K562 (cell line): ENCODE data around the gene ADM5. TPM values are rescaled to one million over a fixed set of nuclear protein-coding genes. Genes with fewer than 3 reads are reported as not detected.
A peak's percentile ranks its signal among the peaks of the same experiment; 100 is the strongest.

ENCODE experiments used
- ATAC-seq: fragments of 200-7000 bp; cut with Tn5 transposase; 3 replicates; pipeline ENCODE4 v1.9.1; 2020; ENCODE audit warnings: moderate library complexity
- BruUV-seq: library from RNA; stranded (reverse); fragments of 400-500 nt; replicated peaks from 2 replicates; lab custom pipeline; 2021; lab: Mats Ljungman, UMichigan
- CTCF ChIA-PET: fragments of 300-600 bp; formaldehyde crosslinking; extraction: SDS; loops from one replicate; lab custom pipeline; 2021; ENCODE audit warnings: low intra/inter-chr PET ratio; lab: Yijun Ruan, JAX
- POLR2A ChIA-PET: fragments of 300-600, 350-650 bp; sonication (Branson Sonifier 250); formaldehyde crosslinking; extraction: SDS; loops from one replicate; lab custom pipeline; 2021; ENCODE audit warnings: antibody characterized with exemption, inconsistent platforms; lab: Yijun Ruan, JAX
- DNase-seq, 4 experiments: peaks; one replicate each; pipeline versions ENCODE4 v3.0.0 to v3.0.0-alpha.2; 2011 to 2018; ENCODE audit warnings: low spot score in 3 of 4, mixed read lengths in 3 of 4; ENCODE audit errors: extremely low read depth in 1 of 4
- FAIRE-seq: peaks from 2 replicates; lab custom pipeline; 2011; peaks lifted over from hg19 to GRCh38; lab: Jason Lieb, UNC
- H2AFZ ChIP-seq: 2 replicates; pipeline ENCODE4 v1.6.0; 2011; ENCODE audit warnings: low read depth, low read length, control low read depth, inconsistent platforms
- H3K27ac ChIP-seq: fragments of 200-600 bp; 3 replicates; pipeline ENCODE4 v1.8.0; 2011; ENCODE audit warnings: low read depth, mild to moderate bottlenecking, control low read depth, inconsistent platforms, low read length, moderate library complexity, mixed read lengths; ENCODE audit errors: extremely low read depth
- H3K27me3 ChIP-seq, 2 experiments: fragments of 300-600 bp in 1 of 2; 2 replicates in 1 of 2; 3 replicates in 1 of 2; pipeline versions ENCODE4 v1.6.0 to v1.8.0; 2011; ENCODE audit warnings: inconsistent platforms in 2 of 2, low read length in 2 of 2, mild to moderate bottlenecking in 1 of 2, mixed read lengths in 1 of 2, moderate library complexity in 1 of 2; ENCODE audit not compliant: control insufficient read depth in 2 of 2, insufficient read depth in 2 of 2
- H3K36me3 ChIP-seq: fragments of 300-600 bp; 3 replicates; pipeline ENCODE4 v1.8.0; 2011; ENCODE audit warnings: mild to moderate bottlenecking, low read length, inconsistent platforms; ENCODE audit not compliant: control insufficient read depth, insufficient read depth
- H3K4me1 ChIP-seq, 2 experiments: fragments of 200-600 bp in 1 of 2; replicated peaks in 1 of 2; 2 replicates in 1 of 2; 3 replicates in 1 of 2; pipeline versions ENCODE4 v1.5.1 to v1.8.0; 2011; ENCODE audit warnings: inconsistent platforms in 2 of 2, low read length in 2 of 2, mild to moderate bottlenecking in 1 of 2, mixed read lengths in 1 of 2, moderate library complexity in 1 of 2; ENCODE audit not compliant: control insufficient read depth in 2 of 2, insufficient read depth in 2 of 2
- H3K4me2 ChIP-seq: 2 replicates; pipeline ENCODE4 v1.6.1; 2011; ENCODE audit warnings: low read length, control low read depth, inconsistent platforms, mixed read lengths; ENCODE audit not compliant: insufficient read depth
- H3K4me3 ChIP-seq: fragments of 200-600 bp; sonication (generic), shearing (Covaris generic); 2 replicates; pipeline ENCODE4 v1.5.1; 2016; ENCODE audit warnings: control low read depth, inconsistent platforms
- H3K79me2 ChIP-seq: fragments of 200-600 bp; 3 replicates; pipeline ENCODE4 v1.8.0; 2011; ENCODE audit warnings: low read length, inconsistent platforms; ENCODE audit not compliant: control insufficient read depth, insufficient read depth
- H3K9ac ChIP-seq, 2 experiments: 2 replicates each; pipeline versions ENCODE4 v1.6.0 to v1.6.1; 2011; ENCODE audit warnings: low read depth in 2 of 2, low read length in 2 of 2, control low read depth in 1 of 2, inconsistent platforms in 1 of 2, mild to moderate bottlenecking in 1 of 2, mixed read lengths in 1 of 2; ENCODE audit not compliant: insufficient read depth in 1 of 2
- H3K9me1 ChIP-seq: one replicate; pipeline ENCODE4 v1.6.0; 2011; ENCODE audit warnings: inconsistent platforms, mild to moderate bottlenecking, low read length, moderate library complexity; ENCODE audit not compliant: control insufficient read depth, insufficient read depth
- H3K9me3 ChIP-seq: replicated peaks from 2 replicates; pipeline ENCODE4 v1.5.1; 2011; ENCODE audit warnings: low read depth, low read length, inconsistent platforms; ENCODE audit not compliant: control insufficient read depth, insufficient read depth
- H4K20me1 ChIP-seq: replicated peaks from 2 replicates; pipeline ENCODE4 v1.6.1; 2011; ENCODE audit warnings: low read length, inconsistent platforms, mixed read lengths; ENCODE audit not compliant: control insufficient read depth, insufficient read depth
- C11orf30 ChIP-seq: fragments of 450-650 bp; IDR thresholded peaks from 2 replicates; pipeline ENCODE4 v1.6.1; 2016; ENCODE audit warnings: low read depth, mild to moderate bottlenecking
- CBFB ChIP-seq: sonication (generic); formaldehyde crosslinking; IDR thresholded peaks from 2 replicates; pipeline ENCODE4 v1.4.0; 2020; ENCODE audit warnings: mild to moderate bottlenecking, missing genetic modification reagents
- POLR2G ChIP-seq: fragments of 200-400 bp; formaldehyde crosslinking; IDR thresholded peaks from 2 replicates; pipeline ENCODE4 v1.6.1; 2017; ENCODE audit warnings: low read depth, mild to moderate bottlenecking, antibody characterized with exemption, low read length, moderate library complexity
- PTRF ChIP-seq: fragments of 450-650 bp; IDR thresholded peaks from 2 replicates; pipeline ENCODE4 v1.6.1; 2016; ENCODE audit warnings: mild to moderate bottlenecking, missing genetic modification characterization, missing compliant biosample characterization
- ZNF121 ChIP-seq: sonication (generic); formaldehyde crosslinking; conservative IDR thresholded peaks from 2 replicates; pipeline ENCODE4 v1.8.0; 2022; ENCODE audit warnings: missing genetic modification reagents
- ZNF347 ChIP-seq: fragments of 450-650 bp; formaldehyde crosslinking; IDR thresholded peaks from 2 replicates; pipeline ENCODE4 v1.4.0; 2020; ENCODE audit warnings: low read depth, mild to moderate bottlenecking, moderate library complexity
- ZNF644 ChIP-seq: fragments of 200-800 bp; sonication (Bioruptor generic); IDR thresholded peaks from 2 replicates; pipeline ENCODE4 v1.6.1; 2016; ENCODE audit warnings: low read depth, missing genetic modification characterization, missing compliant biosample characterization
- WGBS: fragments of 100-300 bp; shearing (Covaris generic); methylation state at CpG from one replicate; pipeline ENCODE4 v1.1.6; 2016; ENCODE audit warnings: low coverage, mixed read lengths; ENCODE audit not compliant: insufficient coverage; ENCODE audit errors: missing lambda C conversion rate; 5-methylcytosine and 5-hydroxymethylcytosine counted together
- in situ Hi-C: fragments of 300-500 bp; cut with MboI; formaldehyde crosslinking; loops from 4 replicates; pipeline ENCODE4 v1.15.0; 2018; ENCODE audit warnings: inconsistent platforms, mixed read lengths
- intact Hi-C: fragments of 100-400 bp; cut with micrococcal nuclease; formaldehyde crosslinking; loops from 2 replicates; pipeline ENCODE4 v1.14.2; 2022
- polyA plus RNA-seq, 8 experiments: library from polyadenylated mRNA; depleted of rRNA in 4 of 8; stranded (reverse) in 5 of 8; unstranded in 3 of 8; fragments of >200 nt; fragmentation: Nextera tagmentation in 2 of 8; fragmentation: Illumina TruSeq in 1 of 8; extraction: Ambion mirVana in 2 of 8; extraction: Trizol in 1 of 8; gene quantifications; 2 replicates each; pipeline versions ENCODE4 v1.2.1 to v1.2.3, GENCODE V29; 2011 to 2014; ENCODE audit warnings: inconsistent platforms in 1 of 8, missing spikeins in 1 of 8
- total RNA-seq, 7 experiments: library from RNA; depleted of rRNA in 6 of 7; stranded (reverse); fragments of >200 nt in 6 of 7; fragmentation: Illumina TruSeq in 2 of 7; extraction: Trizol in 2 of 7; gene quantifications; 2 replicates each; pipeline versions ENCODE4 v1.2.1 to v1.2.3, GENCODE V29; 2011 to 2021; ENCODE audit warnings: low replicate concordance in 1 of 7

The ADM5 gene
- total and polyA plus RNA-seq, 9 of the 15 experiments (the other 6 are each of a cell fraction or from before 2014, with no cell fraction given): 0.13 to 8.4 (median 2.0) TPM; not detected in 1

DNA sequence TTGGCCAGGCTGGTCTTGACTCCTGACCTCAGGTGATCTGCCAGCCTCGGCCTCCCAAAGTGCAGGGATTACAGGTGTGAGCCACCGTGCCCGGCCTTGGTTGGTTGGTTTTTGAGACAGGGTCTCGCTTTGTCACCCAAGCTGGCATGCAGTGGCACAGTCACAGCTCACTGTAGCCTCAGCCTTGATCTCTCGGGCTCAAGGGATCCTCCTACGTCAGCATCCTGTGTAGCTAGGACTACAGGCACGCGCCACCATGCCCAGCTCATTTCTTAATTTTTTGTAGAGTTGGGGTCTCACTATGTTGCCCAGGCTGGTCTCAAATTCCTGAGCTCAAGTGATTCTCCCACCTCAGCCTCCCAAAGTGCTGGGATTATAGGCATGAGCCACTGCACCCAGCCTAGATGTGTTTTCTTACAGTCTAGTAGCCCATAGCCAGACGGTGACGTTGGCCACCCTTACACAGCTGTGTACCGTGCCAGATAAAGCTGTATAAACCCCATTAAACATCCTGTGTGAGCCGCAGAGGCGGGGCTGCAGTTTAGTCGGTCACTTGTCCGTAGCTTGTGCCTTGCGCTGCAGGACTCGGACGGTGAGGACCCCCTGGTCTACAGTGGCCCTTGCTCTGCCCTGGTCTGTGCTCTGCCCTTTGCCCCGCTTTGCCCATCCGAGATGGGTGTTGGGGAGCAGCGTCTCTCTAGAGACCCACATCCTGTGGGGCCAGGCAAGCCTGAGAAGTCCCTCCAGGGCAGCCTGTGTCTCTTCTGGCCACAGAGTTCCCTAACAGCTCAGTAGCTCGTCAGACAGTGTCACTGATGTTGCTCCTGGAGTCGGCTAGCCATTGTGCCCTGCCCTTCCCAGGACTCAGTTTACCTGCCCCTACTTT is 33.6 kb upstream of the ADM5 start:
- 88% methylated on average over 22 of the region's 23 CpGs for WGBS
- ChIA-PET POLR2A (interaction anchor here (0.6 to 4.8 kb wide), 7 partner anchors 9 to 216 kb away, joined by 3 to 28 read pairs (median 4); partner anchors contain the start of genes BCL2L12, IRF3, PRRG2 and RRAS), CTCF (no interaction called here)
- intact Hi-C loops: no loop called here
- Histone ChIP-seq H2AFZ (no peak overlapping the region), H3K79me2 (no peaks in the 10 kb centered on the region), H3K9ac (no peak overlapping the region), H3K36me3 (peaks cover 88% of the 10 kb centered on the region; the same call in 2 of the 3 replicates), H3K9me3 (peaks cover 2% of the 10 kb centered on the region; the same call in 1 of the 2 replicates), H3K27ac (no peak overlapping the region)
- FAIRE-seq: no peak
- no peak for ATAC-seq
- TF ChIP-seq CBFB (CRISPR knock-in tag): no peak
- no peak for TF ChIP-seq ZNF644 (tag)
- TF ChIP-seq POLR2G: peak; percentile 31
- TF ChIP-seq PTRF (tag): no peak
- no peak for TF ChIP-seq ZNF347 (CRISPR knock-in tag)
- peak; percentile 61 for TF ChIP-seq ZNF121 (CRISPR knock-in tag)
- no peak for TF ChIP-seq C11orf30
- TF ChIP-seq, all 486 proteins: peak for 2
- Histone ChIP-seq H3K4me2 (no peak overlapping the region), H3K4me3 (no peak overlapping the region), H3K4me1 (peaks cover 0 to 18% of the 10 kb centered on the region in 2 experiments; a peak in 2 of 5 replicates), H3K27me3 (no peaks in the 10 kb centered on the region), H4K20me1 (0 out of 2 replicates have a peak, but pooled peaks cover 14% of the 10 kb centered on the region), H3K9me1 (peaks cover 2% of the 10 kb centered on the region)
- DNase-seq: no peak
- in situ Hi-C loops: no loop called here
- no TSS peak for BruUV-seq
